HepG2 (cell line): Measurements from ENCODE around the gene VPS18. TPM values are rescaled to one million over a fixed set of nuclear protein-coding genes. Genes with fewer than 3 reads are reported as not detected.

ENCODE experiments used
- ARNT2 ChIP-seq: sonication (generic); formaldehyde crosslinking; IDR thresholded peaks from 2 replicates; pipeline ENCODE4 v1.8.0; 2022; ENCODE audit warnings: mild to moderate bottlenecking, low read depth, missing genetic modification reagents, moderate library complexity
- BORCS8-MEF2B ChIP-seq: sonication (generic); formaldehyde crosslinking; IDR thresholded peaks from 2 replicates; pipeline ENCODE4 v1.8.0; 2022; ENCODE audit warnings: mild to moderate bottlenecking, missing genetic modification reagents
- DR1 ChIP-seq: sonication (generic); formaldehyde crosslinking; IDR thresholded peaks from 2 replicates; pipeline ENCODE4 v1.8.0; 2021; ENCODE audit warnings: mild to moderate bottlenecking, missing genetic modification reagents, inconsistent platforms
- FOXP1 ChIP-seq, 2 experiments: fragments of 450-650 bp in 1 of 2; IDR thresholded peaks; 2 replicates each; pipeline ENCODE4 v1.6.1; 2017 to 2018; ENCODE audit warnings: antibody characterized with exemption in 1 of 2
- GABPB1 ChIP-seq: IDR thresholded peaks from 2 replicates; pipeline ENCODE4 v1.6.1; 2016; ENCODE audit warnings: mild to moderate bottlenecking, missing genetic modification reagents, moderate library complexity, missing compliant biosample characterization
- GZF1 ChIP-seq: sonication (generic); formaldehyde crosslinking; IDR thresholded peaks from 2 replicates; pipeline ENCODE4 v1.5.1; 2020; ENCODE audit warnings: mild to moderate bottlenecking, missing genetic modification reagents
- HDAC1 ChIP-seq: sonication (generic); formaldehyde crosslinking; IDR thresholded peaks from 2 replicates; pipeline ENCODE4 v1.5.1; 2020; ENCODE audit warnings: mild to moderate bottlenecking, missing genetic modification reagents
- HNRNPLL ChIP-seq: fragments of 200-400 bp; formaldehyde crosslinking; IDR thresholded peaks from 2 replicates; pipeline ENCODE4 v1.6.1; 2017; ENCODE audit warnings: mild to moderate bottlenecking, low read depth, low read length; ENCODE audit not compliant: poor library complexity, severe bottlenecking
- JUNB ChIP-seq: sonication (generic); formaldehyde crosslinking; IDR thresholded peaks from 2 replicates; pipeline ENCODE4 v1.8.0; 2022; ENCODE audit warnings: missing genetic modification reagents, mild to moderate bottlenecking, borderline replicate concordance
- KDM3A ChIP-seq: IDR thresholded peaks from 2 replicates; pipeline ENCODE4 v1.6.1; 2018; ENCODE audit warnings: low read depth, missing compliant biosample characterization
- MED8 ChIP-seq: sonication (generic); formaldehyde crosslinking; IDR thresholded peaks from 2 replicates; pipeline ENCODE4 v1.8.1; 2023; ENCODE audit warnings: mild to moderate bottlenecking, missing genetic modification reagents; ENCODE audit not compliant: insufficient replicate concordance
- MEIS2 ChIP-seq: sonication (generic); formaldehyde crosslinking; IDR thresholded peaks from 2 replicates; pipeline ENCODE4 v1.9.0; 2021; ENCODE audit warnings: mild to moderate bottlenecking, missing genetic modification reagents
- MXI1 ChIP-seq: IDR thresholded peaks from 3 replicates; pipeline ENCODE4 v1.6.1; 2012; ENCODE audit warnings: low read depth, low read length, inconsistent platforms, borderline replicate concordance
- MYC ChIP-seq: sonication (generic); formaldehyde crosslinking; IDR thresholded peaks from 2 replicates; pipeline ENCODE4 v1.9.0; 2021; ENCODE audit warnings: missing genetic modification reagents, borderline replicate concordance
- SIX4 ChIP-seq: sonication (generic); formaldehyde crosslinking; IDR thresholded peaks from 2 replicates; pipeline ENCODE4 v1.4.0; 2020; ENCODE audit warnings: missing genetic modification reagents
- TFDP2 ChIP-seq: sonication (generic); formaldehyde crosslinking; IDR thresholded peaks from 2 replicates; pipeline ENCODE4 v1.4.0; 2020; ENCODE audit warnings: missing genetic modification reagents
- ZNF441 ChIP-seq: sonication (generic); formaldehyde crosslinking; IDR thresholded peaks from 2 replicates; pipeline ENCODE4 v1.7.0; 2021; ENCODE audit warnings: missing genetic modification reagents, borderline replicate concordance
- ZNF550 ChIP-seq: sonication (generic); formaldehyde crosslinking; IDR thresholded peaks from 2 replicates; pipeline ENCODE4 v1.4.0; 2020; ENCODE audit warnings: mild to moderate bottlenecking, missing genetic modification reagents, borderline replicate concordance
- polyA plus RNA-seq, 8 experiments: library from polyadenylated mRNA; depleted of rRNA in 3 of 8; stranded (reverse) in 7 of 8; unstranded in 1 of 8; fragments of >200 nt; fragmentation: Illumina TruSeq in 4 of 8; extraction: Trizol in 4 of 8; gene quantifications; 2 replicates each; pipeline versions ENCODE4 v1.2.1 to v1.2.3, GENCODE V29; 2011 to 2016; ENCODE audit warnings: low read depth in 4 of 8, missing spikeins in 1 of 8, mixed read lengths in 1 of 8; ENCODE audit not compliant: insufficient read depth in 1 of 8
- total RNA-seq, 5 experiments: library from RNA; depleted of rRNA; stranded (reverse); fragments of >200 nt; fragmentation: Illumina TruSeq; extraction: Trizol; gene quantifications; 2 replicates each; pipeline ENCODE4 v1.2.3, GENCODE V29; 2016; ENCODE audit warnings: low read depth in 1 of 5
- TF ChIP-seq, protein P1 (sequence below): sonication (generic); formaldehyde crosslinking; IDR thresholded peaks from 2 replicates; pipeline ENCODE4 v1.9.0; 2021; ENCODE audit warnings: missing genetic modification reagents, borderline replicate concordance
- TF ChIP-seq, protein P2 (sequence below): sonication (generic); formaldehyde crosslinking; IDR thresholded peaks from 2 replicates; pipeline ENCODE4 v1.5.0; 2020; ENCODE audit warnings: mild to moderate bottlenecking, missing genetic modification reagents, borderline replicate concordance
- TF ChIP-seq, protein P3 (sequence below): sonication (generic); formaldehyde crosslinking; IDR thresholded peaks from 2 replicates; pipeline ENCODE4 v1.5.1; 2020; ENCODE audit warnings: missing genetic modification reagents, mild to moderate bottlenecking, borderline replicate concordance

VPS18 gene
- total and polyA plus RNA-seq, 2 of the 13 experiments (the other 11 are each of a cell fraction or from before 2014, with no cell fraction given) = 5.8 to 17.0 TPM

- TF ChIP-seq, protein P1, sequence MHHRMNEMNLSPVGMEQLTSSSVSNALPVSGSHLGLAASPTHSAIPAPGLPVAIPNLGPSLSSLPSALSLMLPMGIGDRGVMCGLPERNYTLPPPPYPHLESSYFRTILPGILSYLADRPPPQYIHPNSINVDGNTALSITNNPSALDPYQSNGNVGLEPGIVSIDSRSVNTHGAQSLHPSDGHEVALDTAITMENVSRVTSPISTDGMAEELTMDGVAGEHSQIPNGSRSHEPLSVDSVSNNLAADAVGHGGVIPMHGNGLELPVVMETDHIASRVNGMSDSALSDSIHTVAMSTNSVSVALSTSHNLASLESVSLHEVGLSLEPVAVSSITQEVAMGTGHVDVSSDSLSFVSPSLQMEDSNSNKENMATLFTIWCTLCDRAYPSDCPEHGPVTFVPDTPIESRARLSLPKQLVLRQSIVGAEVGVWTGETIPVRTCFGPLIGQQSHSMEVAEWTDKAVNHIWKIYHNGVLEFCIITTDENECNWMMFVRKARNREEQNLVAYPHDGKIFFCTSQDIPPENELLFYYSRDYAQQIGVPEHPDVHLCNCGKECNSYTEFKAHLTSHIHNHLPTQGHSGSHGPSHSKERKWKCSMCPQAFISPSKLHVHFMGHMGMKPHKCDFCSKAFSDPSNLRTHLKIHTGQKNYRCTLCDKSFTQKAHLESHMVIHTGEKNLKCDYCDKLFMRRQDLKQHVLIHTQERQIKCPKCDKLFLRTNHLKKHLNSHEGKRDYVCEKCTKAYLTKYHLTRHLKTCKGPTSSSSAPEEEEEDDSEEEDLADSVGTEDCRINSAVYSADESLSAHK (CRISPR knock-in tag) = no peak
- no peak for TF ChIP-seq DR1
- TF ChIP-seq JUNB = no peak
- TF ChIP-seq, protein P2, sequence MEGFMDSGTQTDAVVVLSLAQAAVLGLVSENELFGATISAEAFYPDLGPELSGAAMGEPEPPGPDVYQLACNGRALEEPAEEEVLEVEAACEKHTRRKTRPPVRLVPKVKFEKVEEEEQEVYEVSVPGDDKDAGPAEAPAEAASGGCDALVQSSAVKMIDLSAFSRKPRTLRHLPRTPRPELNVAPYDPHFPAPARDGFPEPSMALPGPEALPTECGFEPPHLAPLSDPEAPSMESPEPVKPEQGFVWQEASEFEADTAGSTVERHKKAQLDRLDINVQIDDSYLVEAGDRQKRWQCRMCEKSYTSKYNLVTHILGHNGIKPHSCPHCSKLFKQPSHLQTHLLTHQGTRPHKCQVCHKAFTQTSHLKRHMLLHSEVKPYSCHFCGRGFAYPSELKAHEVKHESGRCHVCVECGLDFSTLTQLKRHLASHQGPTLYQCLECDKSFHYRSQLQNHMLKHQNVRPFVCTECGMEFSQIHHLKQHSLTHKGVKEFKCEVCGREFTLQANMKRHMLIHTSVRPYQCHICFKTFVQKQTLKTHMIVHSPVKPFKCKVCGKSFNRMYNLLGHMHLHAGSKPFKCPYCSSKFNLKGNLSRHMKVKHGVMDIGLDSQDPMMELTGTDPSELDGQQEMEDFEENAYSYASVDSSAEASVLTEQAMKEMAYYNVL (CRISPR knock-in tag) = no peak
- no peak for TF ChIP-seq HNRNPLL
- TF ChIP-seq, protein P3, sequence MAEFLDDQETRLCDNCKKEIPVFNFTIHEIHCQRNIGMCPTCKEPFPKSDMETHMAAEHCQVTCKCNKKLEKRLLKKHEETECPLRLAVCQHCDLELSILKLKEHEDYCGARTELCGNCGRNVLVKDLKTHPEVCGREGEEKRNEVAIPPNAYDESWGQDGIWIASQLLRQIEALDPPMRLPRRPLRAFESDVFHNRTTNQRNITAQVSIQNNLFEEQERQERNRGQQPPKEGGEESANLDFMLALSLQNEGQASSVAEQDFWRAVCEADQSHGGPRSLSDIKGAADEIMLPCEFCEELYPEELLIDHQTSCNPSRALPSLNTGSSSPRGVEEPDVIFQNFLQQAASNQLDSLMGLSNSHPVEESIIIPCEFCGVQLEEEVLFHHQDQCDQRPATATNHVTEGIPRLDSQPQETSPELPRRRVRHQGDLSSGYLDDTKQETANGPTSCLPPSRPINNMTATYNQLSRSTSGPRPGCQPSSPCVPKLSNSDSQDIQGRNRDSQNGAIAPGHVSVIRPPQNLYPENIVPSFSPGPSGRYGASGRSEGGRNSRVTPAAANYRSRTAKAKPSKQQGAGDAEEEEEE = no peak
- no peak for TF ChIP-seq BORCS8-MEF2B (CRISPR knock-in tag)
- TF ChIP-seq SIX4 = no peak
- no peak for TF ChIP-seq ZNF441
- TF ChIP-seq GABPB1 (CRISPR knock-in tag) = peak; percentile 32; the same call in 1 of the 2 replicates
- TF ChIP-seq TFDP2 (CRISPR knock-in tag) = no peak
- no peak for TF ChIP-seq GZF1 (CRISPR knock-in tag)
- no peak for TF ChIP-seq MXI1
- no peak for TF ChIP-seq MEIS2 (CRISPR knock-in tag)
- TF ChIP-seq ZNF550 (CRISPR knock-in tag) = no peak
- no peak for TF ChIP-seq KDM3A (CRISPR knock-in tag)
- TF ChIP-seq HDAC1 (CRISPR knock-in tag) = no peak
- peak; percentile 64; the same call in 1 of the 2 replicates for TF ChIP-seq MYC (CRISPR knock-in tag)
- peak; percentile 29; the same call in 1 of the 2 replicates for TF ChIP-seq ARNT2 (CRISPR knock-in tag)
- TF ChIP-seq MED8 (CRISPR knock-in tag) = no peak
- no peak for TF ChIP-seq FOXP1 (IDR thresholded peaks at IDR 0.05)
- TF ChIP-seq FOXP1 (CRISPR knock-in tag; IDR thresholded peaks at IDR 0.05) = no peak
Measured at GRCh38 chr15:40928821-40929659, 34.8 kb downstream of the VPS18 start, which contains the start of gene DLL4 (continued).
